DMS79 treated with DMSO at 0.1 percent for 48 hours (cell line): ENCODE results near the gene TBC1D1.

ENCODE experiments used
- DNase-seq: peaks from one replicate; lab custom pipeline; 2025; lab: John Stamatoyannopoulos, UW

Gene TBC1D1

DNA sequence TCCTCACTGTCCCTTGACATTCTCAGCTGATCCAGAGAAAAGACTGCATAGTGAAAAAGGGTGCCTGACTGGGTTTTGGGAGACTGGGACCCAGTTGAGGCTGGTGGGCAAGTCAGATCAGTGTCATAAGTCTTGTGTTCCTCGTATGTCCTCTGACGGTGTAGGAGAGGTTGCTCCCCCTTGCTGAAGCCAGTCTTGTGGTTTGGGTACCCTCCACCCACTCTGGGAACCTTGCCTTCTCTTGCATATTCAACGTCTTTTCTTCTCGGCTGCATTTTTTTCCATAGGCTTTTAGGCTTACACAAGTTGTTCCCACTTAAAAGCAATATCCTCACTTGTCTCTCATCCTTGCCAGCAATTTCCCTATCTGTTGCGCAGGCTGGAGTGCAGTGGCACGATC is 281.2 kb downstream of the TBC1D1 start:
- DNase-seq = no peak

DNA sequence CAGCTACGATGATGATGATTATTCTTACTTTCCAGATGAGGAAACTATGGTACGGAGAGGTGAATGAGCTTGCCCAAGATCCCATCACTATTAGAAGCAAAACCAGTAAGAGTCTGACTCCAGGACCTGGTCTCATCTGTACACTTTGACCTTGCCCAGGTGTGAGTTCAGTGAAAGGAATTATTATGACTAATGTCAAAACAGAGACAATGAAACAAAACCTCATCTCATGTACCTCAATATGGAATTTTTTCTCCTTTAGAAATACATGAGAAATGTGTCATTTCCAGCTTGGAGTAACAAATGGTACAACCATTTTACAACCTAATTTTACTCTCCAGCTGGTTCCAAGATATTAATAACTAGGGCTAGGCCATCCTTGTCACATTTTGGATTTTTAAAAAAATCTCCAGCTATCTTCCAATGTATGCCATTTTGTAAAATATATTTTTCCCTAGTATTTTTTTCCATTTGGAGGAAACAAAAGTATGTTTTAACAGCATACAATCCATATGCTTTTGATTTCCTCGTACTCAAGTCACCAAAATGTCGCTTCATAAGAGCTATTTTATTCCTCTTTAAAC is 283.1 kb downstream of the TBC1D1 start:
- no peak for DNase-seq

- DNase-seq = no peak
These were observed 283.9 kb downstream of the TBC1D1 start for GRCh38 chr4:38174801-38175200.

GRCh38 chr4:38176165-38176564 is 285.3 kb downstream of the TBC1D1 start:
- no peak for DNase-seq

DNA sequence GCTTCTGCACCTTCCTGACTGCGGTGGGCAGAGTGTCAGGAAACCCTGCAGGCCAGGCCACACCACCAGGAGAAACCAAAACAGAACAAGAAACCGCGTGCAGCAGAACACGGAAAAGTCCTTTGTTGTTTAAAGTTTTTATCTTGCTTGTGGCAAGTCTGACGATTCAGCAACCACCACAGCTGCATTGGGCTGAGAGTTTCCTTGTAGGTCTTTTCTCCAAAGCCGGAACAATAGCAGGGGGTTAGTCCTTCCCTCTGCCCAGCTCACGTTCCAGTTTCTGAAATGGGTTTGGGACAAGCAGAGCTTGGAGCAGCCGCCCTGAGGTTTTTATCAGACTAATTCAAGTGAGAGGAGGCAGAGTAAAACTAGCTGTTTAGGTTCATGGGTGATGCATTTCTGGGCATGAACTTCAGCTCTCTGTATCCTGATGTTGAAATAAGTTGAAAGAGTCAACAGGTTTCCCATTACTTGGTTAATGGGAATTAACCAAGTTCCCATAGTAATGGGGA is 286.2 kb downstream of the TBC1D1 start:
- DNase-seq = no peak

GRCh38 chr4:38177641-38178391 is 286.9 kb downstream of the TBC1D1 start:
- DNase-seq = no peak

DNA sequence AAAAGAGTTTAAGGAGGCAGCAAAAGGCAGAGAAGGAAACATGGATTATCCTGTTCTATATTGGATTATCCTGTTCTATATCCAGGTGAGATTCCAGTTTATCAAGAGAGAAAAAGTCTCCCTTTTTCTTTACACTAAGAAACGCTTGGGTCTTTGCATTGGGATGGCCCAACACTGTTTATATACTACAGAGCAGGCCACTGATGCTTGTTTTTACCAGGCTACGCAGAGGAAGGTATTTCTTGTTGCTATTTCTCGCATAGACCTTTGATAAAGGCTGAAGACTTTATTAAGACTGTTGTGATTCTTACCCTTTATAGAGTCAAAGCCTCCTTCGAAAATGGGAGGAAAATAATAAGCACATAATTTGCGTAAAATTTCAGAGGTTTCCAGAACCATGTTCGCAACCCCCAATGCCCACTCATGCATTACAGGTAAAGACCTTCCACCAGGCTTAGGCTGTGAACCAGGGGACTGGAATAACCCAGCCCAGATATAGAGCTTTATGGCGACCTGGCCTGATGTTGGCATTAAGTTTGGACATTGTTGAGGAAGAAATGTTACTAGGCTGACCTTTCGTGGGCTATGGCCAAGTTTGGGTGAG is 287.6 kb downstream of the TBC1D1 start:
- no peak for DNase-seq

GRCh38 chr4:38179690-38180377 is 288.9 kb downstream of the TBC1D1 start:
- DNase-seq = peak; percentile 12

- DNase-seq = no peak
These were observed 289.6 kb downstream of the TBC1D1 start for GRCh38 chr4:38180456-38180855.

DNA sequence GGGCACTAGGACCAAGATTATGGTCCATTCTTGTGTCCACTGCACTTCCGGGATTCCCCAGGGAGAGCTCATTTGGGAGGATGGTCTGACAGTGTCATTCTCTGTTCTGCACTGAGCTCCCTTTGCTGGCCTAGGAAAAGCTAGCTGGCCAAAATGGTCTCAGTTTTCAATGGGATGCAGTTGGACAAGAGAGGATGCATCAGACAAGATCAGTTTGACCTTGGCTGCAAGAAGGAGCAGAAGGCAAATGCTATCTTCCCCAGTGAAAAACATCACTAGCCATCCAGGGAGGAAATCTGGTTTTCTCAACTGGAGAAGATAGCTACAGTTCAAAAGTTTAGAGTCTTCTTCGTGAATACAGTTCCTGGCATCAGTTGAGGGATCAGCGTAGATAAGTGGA is 290.4 kb downstream of the TBC1D1 start:
- DNase-seq = no peak

GRCh38 chr4:38182334-38182998 is 291.6 kb downstream of the TBC1D1 start:
- no peak for DNase-seq

DNA sequence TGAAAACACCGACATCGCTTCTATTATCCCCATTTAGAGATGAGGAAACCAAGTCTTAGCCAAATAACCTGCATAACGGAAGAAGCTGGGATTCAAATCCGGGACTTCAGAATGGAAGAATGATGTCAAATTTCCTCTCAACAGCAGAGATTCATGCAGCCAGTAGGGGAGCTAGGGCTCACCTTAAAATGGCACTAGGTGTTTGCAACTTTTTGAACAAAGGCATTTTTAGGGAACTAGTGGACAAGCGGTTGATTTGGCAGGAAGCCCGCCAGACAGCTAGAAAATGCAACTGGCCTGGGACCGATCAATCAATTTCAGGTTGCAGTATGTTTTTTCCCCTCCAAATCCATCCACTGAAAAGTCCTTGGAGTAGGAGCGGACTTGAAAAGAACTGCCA is 293.5 kb downstream of the TBC1D1 start:
- no peak for DNase-seq

GRCh38 chr4:38185406-38186144 is 294.7 kb downstream of the TBC1D1 start:
- DNase-seq = no peak

GRCh38 chr4:38188136-38188535 is 297.3 kb downstream of the TBC1D1 start:
- DNase-seq = no peak

- DNase-seq = no peak
These were observed 297.8 kb downstream of the TBC1D1 start for GRCh38 chr4:38188631-38189101.
